ENCODE data around the gene FAM53B. TPM values are rescaled to one million over a fixed set of nuclear protein-coding genes. Genes with fewer than 3 reads are reported as not detected.

FAM53B gene
- total RNA-seq, 1 donor from 2014 or later, result 17.5 TPM

DNA sequence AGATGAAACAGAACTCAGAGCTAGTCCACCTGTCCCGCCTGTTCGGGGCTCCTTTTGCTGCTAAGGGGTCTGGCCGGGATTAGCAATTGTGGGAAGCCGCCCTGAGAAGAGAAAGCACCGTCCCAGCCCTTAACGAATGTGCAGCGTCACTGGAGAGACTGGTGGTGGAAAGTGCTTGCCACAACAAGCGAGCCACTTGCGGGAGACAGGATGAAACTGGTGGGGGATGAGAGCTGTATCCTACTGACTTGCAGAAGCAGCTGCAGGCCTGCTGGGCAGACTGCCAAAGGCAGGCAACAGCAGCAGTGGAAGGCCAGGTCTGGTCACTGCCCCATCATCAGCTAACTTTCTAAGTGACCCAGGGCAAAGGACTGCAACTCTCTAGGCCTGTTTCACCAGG is 95.4 kb downstream of the FAM53B start:
- peak; percentile 49 for DNase-seq (ENCODE audit: low read depth, low spot score)

DNA sequence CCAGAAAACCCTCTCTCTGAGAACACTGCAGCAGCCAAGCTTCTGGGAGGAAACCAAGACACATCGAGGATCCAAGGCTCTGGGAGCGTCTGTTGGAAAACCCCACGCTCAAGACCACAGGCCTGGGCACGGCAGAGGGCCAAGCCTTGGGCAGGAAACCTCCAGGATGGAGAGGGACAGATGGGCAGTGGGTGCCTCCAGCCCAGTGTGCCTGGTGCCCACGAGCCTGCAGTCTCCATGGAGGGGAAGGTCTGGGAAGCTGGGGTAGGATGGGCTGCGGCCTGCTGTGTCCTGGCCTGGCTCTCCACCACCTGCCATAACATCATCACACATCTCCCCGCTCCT is 96.1 kb downstream of the FAM53B start:
- no peak for DNase-seq (ENCODE audit: low read depth, low spot score)

DNA sequence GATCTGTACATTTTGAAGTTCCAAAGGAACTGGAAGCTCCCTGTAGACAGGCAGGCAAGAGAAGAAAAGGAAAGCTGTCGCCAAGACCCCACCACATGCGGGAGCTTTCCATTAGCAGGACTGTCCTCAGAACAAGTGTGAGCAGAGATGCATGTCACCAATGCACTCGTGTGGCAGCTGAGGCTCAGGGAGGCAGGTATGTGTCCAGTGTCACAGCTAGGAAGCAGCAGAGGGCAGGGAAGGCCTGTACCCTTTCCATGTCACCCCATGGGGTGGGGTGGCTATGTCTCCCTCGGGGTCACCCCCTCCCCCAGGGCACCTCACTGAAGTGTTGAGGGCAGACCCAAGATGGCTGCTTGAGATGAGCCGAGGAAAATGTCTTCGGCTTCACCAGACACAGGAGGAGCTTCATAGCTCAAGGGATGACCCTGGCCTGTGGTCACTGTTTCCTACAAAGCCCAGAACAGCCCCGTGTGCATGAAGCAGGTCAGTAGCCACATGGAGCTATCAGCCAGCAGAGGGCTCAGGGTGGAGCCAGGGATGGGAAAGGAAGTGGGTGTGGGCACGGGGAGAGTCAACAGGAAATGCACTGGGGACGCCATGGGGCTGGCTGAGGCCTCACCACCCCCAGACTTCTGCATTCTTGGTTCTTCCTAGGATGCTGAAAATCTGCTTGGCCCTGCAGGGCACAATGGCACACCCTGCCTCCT is 96.6 kb downstream of the FAM53B start:
- DNase-seq (ENCODE audit: low read depth, low spot score), result no peak

DNA sequence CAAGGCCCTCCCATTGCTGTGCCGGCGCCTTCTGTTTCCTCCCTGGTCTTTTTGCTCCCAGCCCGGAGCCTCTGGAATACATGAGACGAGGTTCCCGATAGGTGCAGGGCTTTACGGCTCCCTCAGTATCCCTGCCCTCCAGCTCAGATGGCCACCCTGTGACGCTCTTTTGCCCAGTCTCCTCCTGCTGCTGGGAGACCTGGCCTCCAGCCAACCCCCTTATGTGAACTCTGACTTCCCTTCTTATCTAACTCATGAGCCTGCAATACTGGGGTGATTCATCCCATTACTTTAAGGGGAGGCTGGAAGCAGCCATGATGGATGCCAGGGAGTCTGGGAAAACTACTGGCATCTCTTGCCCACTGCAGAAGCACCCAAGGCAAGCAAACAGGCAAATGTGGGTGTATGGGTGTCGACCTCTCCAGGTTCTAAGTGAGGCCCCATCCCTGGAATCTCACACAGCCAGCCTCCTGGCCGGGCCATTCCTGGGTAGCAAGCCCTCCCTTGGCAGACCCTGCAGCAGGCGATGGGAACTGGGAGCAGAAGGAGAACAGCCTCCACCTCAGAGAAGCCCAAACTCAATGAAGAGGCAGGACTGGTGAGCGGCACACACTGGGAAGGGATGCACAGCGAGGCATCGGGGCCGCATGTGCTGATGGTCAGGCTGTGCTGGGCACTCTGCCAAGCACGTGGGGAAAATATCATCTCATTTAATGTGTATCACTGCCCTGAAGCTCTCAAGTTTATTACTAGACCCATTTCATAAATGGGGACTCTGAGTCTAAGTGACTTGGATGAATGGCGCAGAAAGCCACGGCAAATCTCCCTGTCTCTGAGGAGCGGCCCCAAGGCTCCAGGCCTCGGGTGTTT is 97.5 kb downstream of the FAM53B start:
- DNase-seq (ENCODE audit: low read depth, low spot score), result peak; percentile 78

GRCh38 chr10:124645467-124646095 is 98.6 kb downstream of the FAM53B start:
- no peak for DNase-seq (ENCODE audit: low read depth, low spot score)

GRCh38 chr10:124644771-124645415 is 99.3 kb downstream of the FAM53B start:
- DNase-seq (ENCODE audit: low read depth, low spot score), result no peak

DNA sequence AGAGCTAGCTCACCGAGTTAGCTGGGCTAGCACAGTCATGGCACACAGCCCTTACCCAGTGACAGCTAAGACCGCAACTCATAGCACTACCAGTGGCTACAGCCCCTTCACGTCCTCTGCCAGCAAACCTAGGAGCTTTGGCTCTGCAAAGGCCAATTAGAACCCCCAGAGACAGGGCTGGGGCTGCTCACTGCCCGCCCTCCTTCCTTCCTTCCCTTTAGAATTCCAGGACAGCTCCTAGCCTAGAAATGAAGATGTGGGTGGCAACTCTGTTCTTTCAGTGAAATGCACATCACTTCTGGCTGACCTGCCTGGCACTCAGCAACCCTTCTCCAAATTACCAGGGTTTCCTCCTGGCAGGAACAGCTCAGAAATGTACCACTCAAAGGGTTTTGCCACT is 99.9 kb downstream of the FAM53B start:
- DNase-seq (ENCODE audit: low read depth, low spot score), result no peak

DNA sequence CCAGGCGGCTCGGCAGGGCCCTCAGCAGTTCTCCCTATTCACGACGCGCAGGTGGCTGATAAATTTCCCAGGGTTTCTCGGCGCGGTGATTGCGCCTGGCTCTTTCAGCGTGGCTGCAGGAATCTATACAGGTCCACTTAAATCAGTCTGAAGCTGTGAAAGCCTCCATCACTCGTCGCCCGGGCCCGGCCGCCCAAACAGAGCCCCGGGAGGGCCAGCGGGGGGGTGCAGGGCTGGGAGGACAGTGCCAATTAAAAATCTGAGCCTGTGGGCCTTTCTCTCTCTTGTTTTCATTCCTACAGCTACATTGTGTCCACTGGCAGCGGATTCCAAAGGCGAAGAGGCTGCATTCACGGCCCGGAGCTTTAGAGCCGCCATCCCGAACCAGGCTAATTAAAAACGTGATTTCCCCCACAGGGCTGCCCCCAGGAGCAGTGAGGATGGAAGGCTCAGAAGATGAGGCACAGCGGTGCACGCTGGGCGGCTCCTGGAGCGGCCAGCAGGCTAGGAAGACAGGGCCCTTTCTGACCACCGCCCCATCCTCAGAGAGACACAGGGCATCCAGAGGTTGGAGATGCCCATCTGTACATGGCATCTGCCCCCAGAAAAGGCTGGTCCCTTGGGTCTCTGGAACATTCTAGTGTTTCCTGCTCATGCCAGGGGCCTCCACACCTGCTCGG is 100.7 kb downstream of the FAM53B start:
- no peak for DNase-seq (ENCODE audit: low read depth, low spot score)

DNA sequence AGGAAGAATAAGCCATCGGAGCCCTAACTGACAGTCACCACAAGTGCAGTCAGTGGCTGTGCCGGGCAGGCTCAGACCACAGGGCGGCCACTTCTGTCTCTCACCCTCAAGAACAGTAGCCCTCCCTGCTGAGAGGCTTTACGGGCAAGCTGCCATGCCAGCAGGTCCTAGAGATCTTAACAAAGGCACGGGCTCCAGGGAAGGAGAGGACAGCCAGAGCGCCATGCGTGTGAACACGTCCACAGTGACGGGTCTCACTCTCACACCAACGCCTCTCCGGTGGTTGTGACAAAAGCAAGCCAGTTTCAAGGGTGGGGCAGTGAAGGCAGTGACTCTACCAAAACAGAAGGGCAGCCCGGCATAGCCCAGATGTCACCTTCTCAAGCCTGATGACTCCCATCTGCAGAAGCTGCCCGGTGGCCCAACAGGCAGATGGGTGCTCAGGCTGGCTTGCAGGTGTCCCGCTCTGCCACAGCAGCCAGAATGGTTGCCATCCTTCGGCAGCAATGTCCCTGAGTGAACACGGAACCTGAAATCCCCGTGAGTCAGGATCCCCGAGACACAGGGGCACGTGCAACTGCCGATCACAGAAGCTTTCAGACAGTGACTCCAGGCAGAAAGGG is 102.0 kb downstream of the FAM53B start:
- DNase-seq (ENCODE audit: low read depth, low spot score), result no peak

- no peak for DNase-seq (ENCODE audit: low read depth, low spot score)
These were observed 102.7 kb downstream of the FAM53B start for GRCh38 chr10:124641282-124642087.

DNA sequence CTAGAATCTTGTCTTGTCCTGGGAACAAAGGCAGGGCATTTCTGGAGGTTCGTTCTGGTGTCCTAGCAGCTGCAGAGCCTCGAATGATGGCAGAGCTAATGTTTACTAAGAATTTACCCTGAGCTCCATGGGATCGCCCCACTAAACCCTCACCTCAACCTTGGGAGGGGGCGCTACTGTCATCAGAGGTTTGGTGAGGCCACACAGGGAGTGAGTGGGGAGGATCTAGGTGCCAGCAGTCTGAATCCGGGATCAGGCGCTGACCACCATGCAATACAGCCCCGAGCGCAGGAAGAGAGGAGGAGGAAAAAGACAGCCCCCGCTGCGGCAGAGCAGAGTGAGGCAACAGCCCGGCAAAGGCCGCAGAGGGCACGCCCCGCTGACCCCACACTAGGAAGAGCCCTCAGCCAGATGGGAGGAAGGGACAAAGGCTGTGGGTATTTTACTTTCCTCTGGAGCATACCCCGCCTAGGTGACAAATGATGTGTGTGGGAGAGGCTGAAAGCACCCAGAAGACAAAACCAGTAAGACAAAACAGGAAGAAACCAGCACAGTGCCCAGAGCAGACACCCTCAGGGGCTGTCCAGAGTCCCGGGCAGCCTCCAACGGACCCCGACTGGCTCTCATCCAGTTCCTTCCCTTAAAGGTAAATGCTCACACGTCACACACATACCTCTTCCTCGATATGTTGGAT is 103.5 kb downstream of the FAM53B start:
- no peak for DNase-seq (ENCODE audit: low read depth, low spot score)

DNA sequence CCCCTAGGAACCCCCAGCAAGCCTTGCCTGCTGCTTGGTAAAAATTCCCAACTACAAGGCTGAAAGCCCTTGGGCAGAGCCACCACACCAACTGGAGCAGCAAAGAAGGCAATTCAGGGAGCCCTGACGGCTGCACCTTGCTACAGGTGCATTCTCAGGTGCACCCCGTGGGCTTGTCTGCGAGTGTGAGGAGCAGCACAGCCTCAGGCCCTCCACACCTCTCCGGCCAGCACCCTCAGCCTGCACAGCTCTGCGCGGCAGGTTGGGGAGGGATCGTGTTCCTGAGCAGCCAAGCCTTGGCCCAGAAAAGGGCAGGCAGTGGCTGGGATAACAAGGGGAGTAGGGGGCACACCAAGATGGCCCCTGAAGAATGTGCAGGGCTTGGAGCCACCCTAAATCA is 104.1 kb downstream of the FAM53B start:
- DNase-seq (ENCODE audit: low read depth, low spot score), result no peak

DNA sequence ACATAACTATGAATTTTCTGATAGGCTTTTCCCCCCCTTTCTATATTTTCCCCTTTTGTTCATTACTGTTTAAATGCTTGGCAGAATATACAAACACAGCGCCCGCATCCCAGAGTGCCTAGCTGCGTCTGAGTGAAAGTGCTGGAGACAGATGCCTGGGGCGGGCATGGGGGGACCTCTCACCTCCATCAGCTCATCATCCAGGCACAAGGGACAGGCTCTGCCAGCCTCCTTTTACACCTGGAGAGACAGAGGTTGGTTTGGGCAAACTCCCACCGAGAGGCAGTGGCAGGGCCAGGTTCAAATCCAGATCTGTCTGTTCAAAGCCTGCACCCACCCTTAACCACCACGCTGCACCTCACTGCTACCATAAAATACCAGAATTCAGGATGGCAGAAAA is 104.5 kb downstream of the FAM53B start:
- no peak for DNase-seq (ENCODE audit: low read depth, low spot score)

DNA sequence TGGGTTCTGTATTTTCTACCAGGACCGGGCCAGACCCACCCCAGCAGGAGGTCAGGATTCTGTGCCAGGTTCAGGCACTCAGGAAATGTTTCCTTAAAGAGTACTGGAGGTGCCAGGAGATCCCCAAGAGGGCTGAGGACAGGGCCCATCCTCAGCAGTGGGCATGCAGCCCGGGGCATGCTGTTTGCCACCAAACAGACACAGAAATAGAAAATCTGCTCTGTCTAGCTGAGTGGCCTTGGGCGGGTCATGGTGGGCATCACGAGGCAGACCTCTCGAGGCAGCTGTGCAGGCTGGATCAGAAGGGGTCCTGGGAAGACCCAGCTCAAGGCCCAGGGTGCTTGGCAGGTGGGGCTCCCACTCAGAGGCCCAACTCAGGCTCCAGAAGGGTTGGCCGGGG is 105.0 kb downstream of the FAM53B start:
- no peak for DNase-seq (ENCODE audit: low read depth, low spot score)

DNA sequence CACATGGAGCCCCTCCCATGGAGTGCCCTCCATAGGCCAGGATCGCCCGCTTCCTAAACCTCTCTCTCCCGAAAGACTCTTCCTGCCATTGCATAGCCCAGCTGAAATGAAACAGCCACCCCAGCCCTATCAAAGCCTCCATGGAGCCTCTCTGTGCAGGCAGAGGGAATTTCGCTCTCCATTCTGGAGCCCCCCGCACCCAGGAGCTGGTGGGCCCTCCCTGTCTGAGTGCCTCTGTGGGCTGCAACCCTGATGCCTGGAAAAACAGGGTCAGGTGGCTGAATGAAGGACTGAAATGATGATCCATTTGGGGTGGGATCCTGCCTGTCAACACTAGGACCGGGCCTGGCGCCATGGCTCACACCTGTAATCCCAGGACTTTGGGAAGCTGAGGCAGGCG is 106.4 kb downstream of the FAM53B start:
- DNase-seq (ENCODE audit: low read depth, low spot score), result no peak

DNA sequence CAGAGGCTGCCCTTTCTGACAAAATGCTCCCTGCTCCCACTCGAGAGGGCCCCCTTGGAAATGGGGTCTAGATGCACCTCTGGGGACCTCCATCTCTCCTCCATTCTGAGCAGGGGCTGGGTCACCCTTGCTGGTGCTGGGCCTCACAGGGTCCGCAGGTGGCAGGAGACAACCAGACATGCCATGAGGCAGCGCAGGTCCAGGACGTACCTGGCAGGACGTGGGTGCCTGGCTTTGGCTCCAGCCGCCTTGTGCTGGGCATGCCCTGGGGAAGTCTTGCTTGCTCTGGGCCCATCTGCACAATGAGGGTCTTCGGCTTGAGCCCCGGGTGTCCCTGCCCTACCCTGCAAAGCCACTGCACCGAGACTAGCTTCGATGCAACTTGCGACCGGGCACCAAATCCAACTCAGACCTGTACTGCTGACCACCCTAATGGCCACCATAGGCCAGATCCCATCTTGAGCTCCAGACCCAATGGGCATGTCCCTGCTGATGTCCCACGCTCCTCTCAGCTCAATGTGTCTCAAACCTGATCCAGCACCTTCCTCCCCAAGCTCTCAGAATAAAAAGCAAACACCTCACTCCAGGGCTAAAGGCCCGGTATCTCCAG is 107.0 kb downstream of the FAM53B start:
- no peak for DNase-seq (ENCODE audit: low read depth, low spot score)

DNA sequence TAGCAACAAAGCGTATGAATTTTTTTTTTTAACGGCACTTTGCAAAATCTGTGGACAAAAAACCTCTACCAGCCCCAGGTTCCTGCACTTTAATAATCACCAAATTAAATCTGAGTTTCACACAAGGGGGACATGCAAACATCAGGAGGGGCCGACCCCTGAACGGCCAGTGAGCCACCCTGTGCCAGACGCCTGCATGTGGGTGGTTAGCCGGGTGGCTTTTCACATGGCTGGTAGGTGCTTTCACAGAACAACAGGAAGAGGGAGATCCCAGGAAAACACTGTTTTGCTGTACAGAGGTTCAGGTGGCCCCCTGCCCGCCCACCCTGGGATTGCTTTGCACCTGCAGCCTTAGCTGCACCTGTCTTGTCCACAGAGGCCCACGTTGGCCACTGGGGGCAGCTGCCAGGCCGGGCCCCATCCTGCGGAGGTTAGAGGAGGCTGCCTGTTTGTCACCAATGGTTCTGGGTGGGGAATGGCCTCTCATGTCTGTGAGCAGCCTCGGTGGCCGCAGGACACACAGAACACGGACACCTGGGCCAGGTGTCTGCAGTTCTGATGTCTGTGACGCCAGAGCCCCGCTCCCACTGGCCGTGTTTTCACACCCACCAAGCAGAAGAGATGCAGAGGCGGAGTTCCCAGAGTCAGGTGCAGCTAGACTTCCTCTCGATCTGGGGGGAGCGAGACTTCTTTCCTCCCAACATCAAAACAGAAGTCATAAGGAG is 107.7 kb downstream of the FAM53B start:
- DNase-seq (ENCODE audit: low read depth, low spot score), result no peak

GRCh38 chr10:124632566-124632965 is 111.6 kb downstream of the FAM53B start:
- DNase-seq (ENCODE audit: low read depth, low spot score), result no peak
